ENCODE results near the gene TBC1D9B. TPM values are rescaled to one million over a fixed set of nuclear protein-coding genes. Genes with fewer than 3 reads are reported as not detected.
"Not testable (repeated sequence)": the region's sequence is repeated elsewhere in the genome, so short reads cannot be mapped to it uniquely, and the experiment has no call there.

The TBC1D9B gene
- total RNA-seq, 2 donors from 2014 or later = 61.6 to 74.1 TPM

DNA sequence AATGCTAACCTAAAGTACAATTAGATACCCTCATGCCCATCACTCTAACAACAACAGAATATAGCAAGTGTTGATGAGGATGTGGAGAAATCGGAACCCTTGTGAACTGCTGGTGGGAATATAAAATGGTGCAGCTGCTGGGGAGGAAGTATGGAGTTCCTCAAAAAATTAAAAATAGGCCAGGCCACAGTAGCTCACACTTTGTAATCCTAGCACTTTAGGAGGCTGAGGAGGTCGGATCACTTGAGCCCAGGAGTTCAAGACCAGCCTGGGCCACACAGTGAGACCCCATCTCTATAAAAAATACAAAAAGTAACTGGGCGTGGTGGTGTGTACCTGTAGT is 31.1 kb downstream of the TBC1D9B start:
- Mint-ChIP-seq H3K27ac (peak overlapping the region; percentile 59), H3K4me1 (peaks cover 5% of the 10 kb centered on the region), H3K27me3 (no peaks in the 10 kb centered on the region), H3K4me3 (no peak overlapping the region), H3K36me3 (ENCODE audit: low read depth) (peaks cover 6% of the 10 kb centered on the region)
- ATAC-seq = no peak
- no peaks in the 10 kb centered on the region for H3K9me3 ChIP-seq (ENCODE audit: control insufficient read depth, low read length, poor library complexity, severe bottlenecking)
- DNase-seq = no peak

DNA sequence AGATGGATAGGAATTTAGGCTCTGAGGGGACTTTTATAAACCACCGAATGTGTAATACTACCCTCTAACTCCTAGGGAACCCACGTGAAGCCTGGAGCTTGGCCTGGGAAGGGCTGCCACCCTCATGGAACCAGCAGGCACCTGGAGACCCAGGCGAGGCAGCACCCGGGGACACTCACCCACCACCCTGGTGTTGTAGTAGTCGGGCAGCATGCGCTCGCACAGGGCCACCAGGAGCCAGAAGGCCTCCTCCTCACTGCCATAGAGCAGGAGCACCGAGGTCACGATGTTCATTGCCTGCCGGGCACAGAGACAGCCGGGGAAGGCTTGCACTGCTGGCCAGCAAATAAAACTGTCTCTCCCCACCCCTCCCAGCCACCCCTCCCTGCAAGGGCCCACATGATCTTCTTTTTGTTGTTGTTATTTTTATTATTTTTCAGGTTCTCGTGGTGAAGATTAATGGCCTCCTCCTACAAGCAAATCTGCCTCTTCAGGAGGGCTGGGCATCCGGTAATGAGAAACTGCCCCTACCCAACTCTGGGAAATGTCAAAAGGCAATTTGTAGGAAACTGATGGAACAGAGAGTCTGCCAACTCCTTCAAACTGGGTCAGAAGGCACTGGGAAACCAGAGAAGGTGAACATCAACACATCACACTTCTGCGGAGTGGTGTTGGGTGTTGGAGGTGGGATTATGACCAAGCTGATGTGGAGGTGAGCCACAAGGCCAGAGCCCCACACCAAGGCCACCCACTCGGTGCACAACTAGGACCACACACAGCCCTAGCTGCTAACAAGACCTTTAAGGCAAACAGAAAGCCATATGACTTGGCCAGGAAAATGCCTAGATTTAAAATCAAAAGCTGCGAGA is 31.7 kb downstream of the TBC1D9B start:
- H3K9me3 ChIP-seq (ENCODE audit: control insufficient read depth, low read length, poor library complexity, severe bottlenecking) = no peaks in the 10 kb centered on the region
- no peaks in the 10 kb centered on the region for H3K27me3 Mint-ChIP-seq
- ATAC-seq (no peak), DNase-seq (no peak)
- no peak overlapping the region for H3K4me3 Mint-ChIP-seq
- H3K36me3 Mint-ChIP-seq (ENCODE audit: low read depth) = peaks cover 6% of the 10 kb centered on the region
- peaks cover 5% of the 10 kb centered on the region for H3K4me1 Mint-ChIP-seq
- peak overlapping the region; percentile 59 for H3K27ac Mint-ChIP-seq

DNA sequence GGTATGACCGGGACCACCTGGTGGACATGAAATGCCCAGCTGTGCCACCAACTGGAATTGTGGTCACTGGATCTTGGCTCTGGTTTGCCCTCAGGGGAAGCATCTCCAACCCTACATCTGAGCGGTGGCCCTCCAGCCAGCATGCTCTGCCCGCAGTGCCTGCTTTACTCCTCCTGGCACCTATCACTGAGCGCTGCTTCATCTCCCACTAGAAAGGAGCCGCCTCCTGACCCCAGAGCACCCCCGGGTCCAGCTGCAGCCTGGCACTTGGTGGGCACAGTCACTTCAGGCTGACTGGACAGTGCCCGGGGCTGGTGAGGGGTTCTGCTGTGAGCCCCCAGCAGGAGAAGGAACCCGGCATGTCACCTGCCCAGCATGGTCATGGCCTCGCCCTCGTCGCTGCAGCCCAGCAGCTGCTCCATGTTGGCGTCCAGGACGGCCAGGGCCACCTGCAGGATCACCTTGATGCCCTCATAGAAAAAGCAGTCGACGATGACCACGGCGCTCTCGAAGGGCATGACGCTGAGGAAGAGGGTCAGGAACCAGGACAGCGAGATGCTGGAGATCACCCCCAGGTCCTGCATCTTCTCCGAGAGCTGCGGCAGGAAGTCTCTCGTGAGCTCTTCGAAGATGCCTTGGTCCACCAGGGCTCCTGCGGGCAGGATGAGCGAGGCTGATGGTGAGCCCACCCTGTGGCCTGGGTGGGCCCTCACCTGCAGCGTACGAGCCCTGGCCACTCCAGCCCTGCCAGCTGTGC is 33.0 kb downstream of the TBC1D9B start:
- Mint-ChIP-seq H3K4me3 (no peak overlapping the region), H3K4me1 (peaks cover 5% of the 10 kb centered on the region), H3K27me3 (no peaks in the 10 kb centered on the region), H3K27ac (no peak overlapping the region), H3K36me3 (ENCODE audit: low read depth) (peaks cover 6% of the 10 kb centered on the region)
- DNase-seq (no peak), ATAC-seq (no peak)
- H3K9me3 ChIP-seq (ENCODE audit: control insufficient read depth, low read length, poor library complexity, severe bottlenecking) = no peaks in the 10 kb centered on the region

DNA sequence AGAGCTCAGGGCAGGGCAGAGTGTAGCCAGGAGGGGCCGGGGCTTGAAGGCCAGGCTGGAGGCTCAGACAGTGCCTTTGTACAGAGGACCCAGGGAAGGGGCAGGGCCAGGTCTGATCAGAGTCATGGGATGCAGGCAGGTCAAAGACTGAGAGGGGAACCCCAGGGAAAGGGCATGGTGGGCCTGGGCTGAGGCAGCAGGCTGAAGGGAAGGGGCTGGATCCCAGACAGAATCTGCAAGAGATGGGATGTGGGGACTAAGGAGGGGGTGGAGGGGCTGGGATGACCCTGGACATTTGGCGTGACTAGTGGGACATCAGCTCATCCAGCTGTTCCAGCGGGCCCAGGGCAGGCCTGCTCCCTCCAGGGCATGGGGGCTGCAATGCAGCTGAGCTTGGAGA is 33.6 kb downstream of the TBC1D9B start:
- Mint-ChIP-seq H3K4me3 (no peak overlapping the region), H3K36me3 (ENCODE audit: low read depth) (peaks cover 6% of the 10 kb centered on the region), H3K27me3 (no peaks in the 10 kb centered on the region), H3K4me1 (peaks cover 5% of the 10 kb centered on the region), H3K27ac (no peak overlapping the region)
- DNase-seq (no peak), ATAC-seq (no peak)
- no peaks in the 10 kb centered on the region for H3K9me3 ChIP-seq (ENCODE audit: control insufficient read depth, low read length, poor library complexity, severe bottlenecking)

DNA sequence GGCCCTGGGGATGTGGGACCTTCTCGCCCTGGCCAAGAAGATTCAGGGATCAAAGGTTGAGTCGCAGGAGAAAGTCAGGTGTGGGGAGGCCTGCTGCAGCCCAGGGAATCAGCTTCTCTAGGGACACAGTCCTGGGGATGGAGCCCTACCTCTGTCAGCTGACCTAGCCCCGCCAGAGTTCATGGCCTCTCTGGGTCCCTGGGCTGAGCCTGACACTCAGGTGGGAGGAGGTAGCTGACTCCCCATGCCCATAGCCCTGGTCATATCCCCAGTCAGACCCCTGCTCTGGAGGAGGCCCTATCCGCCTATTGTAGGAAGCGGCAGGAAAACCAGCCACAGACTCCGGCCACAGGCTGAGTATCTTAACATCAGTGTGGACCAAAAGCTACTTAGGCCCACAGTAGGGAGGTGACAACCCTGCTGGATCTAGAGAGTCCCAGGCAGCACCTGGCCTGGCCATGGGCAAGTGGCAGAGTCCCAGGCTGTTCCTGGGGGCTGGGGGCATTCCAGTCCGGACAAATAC is 34.0 kb downstream of the TBC1D9B start:
- Mint-ChIP-seq H3K4me3 (no peak overlapping the region), H3K27me3 (no peaks in the 10 kb centered on the region), H3K36me3 (ENCODE audit: low read depth) (peaks cover 6% of the 10 kb centered on the region), H3K27ac (no peak overlapping the region), H3K4me1 (peaks cover 5% of the 10 kb centered on the region)
- DNase-seq (no peak), ATAC-seq (no peak)
- H3K9me3 ChIP-seq (ENCODE audit: control insufficient read depth, low read length, poor library complexity, severe bottlenecking) = no peaks in the 10 kb centered on the region

DNA sequence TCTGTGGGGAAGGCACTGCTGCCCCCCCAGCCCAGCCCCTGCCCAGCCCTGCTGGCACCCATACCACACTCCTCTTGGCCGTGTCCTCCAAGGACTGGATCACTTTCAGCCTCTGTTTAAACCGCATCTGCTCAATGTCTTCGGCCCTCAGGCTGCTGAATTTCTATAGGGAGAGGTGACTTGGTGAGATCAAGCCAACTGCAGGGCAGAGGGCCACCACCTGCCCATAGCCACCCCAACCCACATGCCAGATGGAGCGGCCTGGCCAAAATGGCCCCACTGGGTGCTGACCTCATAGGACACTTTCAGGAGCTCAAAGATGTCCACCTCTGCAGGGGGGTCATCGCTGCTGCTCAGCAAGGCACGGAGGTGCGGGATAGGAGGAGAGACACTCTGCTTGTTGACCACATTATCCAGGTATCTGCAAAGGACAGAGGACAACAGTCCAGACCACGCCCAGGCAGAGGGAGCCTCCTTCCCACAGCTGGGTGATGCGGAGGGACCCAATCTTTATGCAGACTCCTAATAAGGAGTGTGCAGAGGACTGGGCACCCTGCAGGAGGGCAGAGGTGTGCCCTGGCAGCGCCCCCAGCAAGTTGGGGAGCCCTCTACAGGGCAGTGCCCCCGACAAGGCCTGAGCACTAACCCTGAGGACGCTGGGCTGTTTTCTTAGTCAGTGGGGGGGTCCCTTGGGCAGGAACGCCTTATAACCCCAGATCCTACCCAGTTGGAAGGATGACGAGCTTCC is 34.7 kb downstream of the TBC1D9B start:
- no peak overlapping the region for H3K4me3 Mint-ChIP-seq
- H3K36me3 Mint-ChIP-seq (ENCODE audit: low read depth) = peaks cover 4% of the 10 kb centered on the region

DNA sequence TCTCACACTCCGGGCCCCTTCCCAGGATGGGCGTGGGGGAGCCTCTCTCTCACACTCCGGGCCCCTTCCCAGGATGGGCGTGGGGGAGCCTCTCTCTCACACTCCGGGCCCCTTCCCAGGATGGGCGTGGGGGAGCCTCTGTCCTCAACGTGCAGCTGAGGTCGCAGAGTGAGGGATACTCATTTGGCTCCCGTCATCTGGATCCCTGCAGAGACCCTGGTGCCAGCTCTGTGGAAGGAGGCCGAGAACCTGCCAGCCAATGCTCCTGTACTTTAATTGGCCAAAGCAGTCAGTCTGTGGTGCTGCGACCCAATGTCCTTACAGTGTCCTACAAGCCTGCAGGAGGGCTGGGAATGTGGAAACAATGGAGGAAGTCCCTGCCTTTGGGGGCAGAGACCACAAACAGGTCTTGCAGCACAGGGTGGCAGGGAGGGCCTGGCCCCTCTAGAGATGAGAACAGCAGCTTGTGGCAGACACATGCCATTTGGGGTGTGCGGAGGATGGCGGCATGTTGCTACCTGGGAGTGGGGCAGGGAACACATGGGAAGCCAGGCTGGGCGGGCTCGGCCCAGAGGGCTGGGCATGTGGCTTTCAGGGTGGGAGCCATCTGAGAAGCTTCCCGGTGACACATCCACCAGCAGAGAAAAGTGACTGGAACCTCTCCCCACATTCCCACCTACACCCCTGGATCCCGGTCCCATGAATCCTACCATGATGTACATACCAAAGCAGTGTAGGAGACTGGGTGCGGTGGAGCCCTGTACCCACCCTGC is 35.5 kb downstream of the TBC1D9B start:
- Mint-ChIP-seq H3K27me3 (no peaks in the 10 kb centered on the region), H3K36me3 (ENCODE audit: low read depth) (no peaks in the 10 kb centered on the region), H3K27ac (no peak overlapping the region), H3K4me1 (no peaks in the 10 kb centered on the region), H3K4me3 (no peak overlapping the region)
- ATAC-seq = no peak
- no peak for DNase-seq
- no peaks in the 10 kb centered on the region for H3K9me3 ChIP-seq (ENCODE audit: control insufficient read depth, low read length, poor library complexity, severe bottlenecking)

More for the DNA sequence above, 34.7 kb downstream of the TBC1D9B start:
- no peaks in the 10 kb centered on the region for H3K27me3 Mint-ChIP-seq
- DNase-seq = no peak
- no peaks in the 10 kb centered on the region for H3K9me3 ChIP-seq (ENCODE audit: control insufficient read depth, low read length, poor library complexity, severe bottlenecking)
- no peak for ATAC-seq
- no peak overlapping the region for H3K27ac Mint-ChIP-seq
- H3K4me1 Mint-ChIP-seq = peaks cover 5% of the 10 kb centered on the region

DNA sequence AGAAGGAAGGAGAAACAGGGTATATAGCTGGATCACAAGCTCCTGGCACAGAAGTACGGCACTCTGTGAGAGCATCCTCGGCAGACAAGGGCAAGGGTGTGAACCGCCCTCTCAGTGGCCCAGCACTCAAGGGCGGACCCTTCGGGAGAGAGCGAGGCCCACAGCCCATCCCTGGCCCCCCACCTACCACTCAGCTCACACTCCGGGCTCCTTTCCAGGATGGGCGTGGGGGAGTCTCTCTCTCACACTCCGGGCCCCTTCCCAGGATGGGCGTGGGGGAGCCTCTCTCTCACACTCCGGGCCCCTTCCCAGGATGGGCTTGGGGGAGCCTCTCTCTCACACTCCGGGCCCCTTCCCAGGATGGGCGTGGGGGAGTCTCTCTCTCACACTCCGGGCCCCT is 36.2 kb downstream of the TBC1D9B start:
- not testable (repeated sequence) for H3K4me3 Mint-ChIP-seq; H3K4me1 Mint-ChIP-seq; H3K36me3 Mint-ChIP-seq (ENCODE audit: low read depth); H3K9me3 ChIP-seq (ENCODE audit: control insufficient read depth, low read length, poor library complexity, severe bottlenecking); H3K27me3 Mint-ChIP-seq; H3K27ac Mint-ChIP-seq; DNase-seq; ATAC-seq

DNA sequence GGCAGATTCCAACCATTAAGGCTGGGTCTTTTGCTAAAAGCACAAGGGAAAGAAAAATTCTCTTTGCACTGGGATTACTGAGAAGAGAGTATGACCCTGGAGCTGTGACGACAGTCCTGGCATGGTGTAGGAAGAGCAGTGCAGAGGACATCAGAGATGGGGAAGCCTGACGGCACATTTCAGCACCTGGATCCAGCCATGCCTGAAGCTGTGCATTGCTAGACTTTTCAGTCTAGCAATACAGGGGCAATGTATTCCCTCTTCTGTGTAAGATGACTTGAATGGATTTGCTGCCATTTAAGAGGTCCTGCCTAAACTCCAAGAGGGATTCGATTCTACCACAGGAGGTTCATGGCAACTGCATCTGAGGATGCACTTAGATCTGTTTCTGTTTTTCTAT is 36.7 kb downstream of the TBC1D9B start:
- ATAC-seq (no peak), DNase-seq (no peak)
- no peaks in the 10 kb centered on the region for H3K27me3 Mint-ChIP-seq
- H3K4me1 Mint-ChIP-seq = no peaks in the 10 kb centered on the region
- no peaks in the 10 kb centered on the region for H3K36me3 Mint-ChIP-seq (ENCODE audit: low read depth)
- no peaks in the 10 kb centered on the region for H3K9me3 ChIP-seq (ENCODE audit: control insufficient read depth, low read length, poor library complexity, severe bottlenecking)
- no peak overlapping the region for H3K27ac Mint-ChIP-seq
- H3K4me3 Mint-ChIP-seq = no peak overlapping the region

DNA sequence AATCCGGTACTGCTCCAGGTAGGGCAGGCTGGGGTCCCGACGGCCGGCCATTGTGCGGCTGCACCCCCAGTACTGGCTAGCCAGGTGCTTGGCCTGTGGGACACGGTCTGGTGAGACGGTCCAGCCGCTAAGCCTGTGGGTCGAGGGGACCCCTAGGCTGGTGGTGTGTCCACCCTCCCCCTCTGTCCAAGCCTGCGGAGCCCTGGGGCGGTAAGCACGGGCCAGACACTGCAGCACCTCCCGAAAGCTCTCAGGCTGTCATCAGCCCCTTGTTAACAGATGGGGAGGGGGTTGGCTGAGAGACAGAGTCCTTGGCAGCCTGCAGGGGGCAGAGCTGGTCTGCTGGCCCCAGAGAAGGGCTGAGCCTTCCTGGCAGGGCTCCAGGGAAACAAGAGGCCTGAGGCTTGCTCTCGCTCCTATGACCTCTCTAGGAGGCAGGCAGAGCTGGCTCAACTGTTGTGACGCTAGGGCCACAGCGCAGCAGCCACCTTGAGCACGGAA is 37.2 kb downstream of the TBC1D9B start:
- Mint-ChIP-seq H3K4me1 (no peaks in the 10 kb centered on the region), H3K27me3 (no peaks in the 10 kb centered on the region), H3K36me3 (ENCODE audit: low read depth) (no peaks in the 10 kb centered on the region), H3K4me3 (no peak overlapping the region), H3K27ac (no peak overlapping the region)
- H3K9me3 ChIP-seq (ENCODE audit: control insufficient read depth, low read length, poor library complexity, severe bottlenecking) = no peaks in the 10 kb centered on the region
- DNase-seq (no peak), ATAC-seq (no peak)

DNA sequence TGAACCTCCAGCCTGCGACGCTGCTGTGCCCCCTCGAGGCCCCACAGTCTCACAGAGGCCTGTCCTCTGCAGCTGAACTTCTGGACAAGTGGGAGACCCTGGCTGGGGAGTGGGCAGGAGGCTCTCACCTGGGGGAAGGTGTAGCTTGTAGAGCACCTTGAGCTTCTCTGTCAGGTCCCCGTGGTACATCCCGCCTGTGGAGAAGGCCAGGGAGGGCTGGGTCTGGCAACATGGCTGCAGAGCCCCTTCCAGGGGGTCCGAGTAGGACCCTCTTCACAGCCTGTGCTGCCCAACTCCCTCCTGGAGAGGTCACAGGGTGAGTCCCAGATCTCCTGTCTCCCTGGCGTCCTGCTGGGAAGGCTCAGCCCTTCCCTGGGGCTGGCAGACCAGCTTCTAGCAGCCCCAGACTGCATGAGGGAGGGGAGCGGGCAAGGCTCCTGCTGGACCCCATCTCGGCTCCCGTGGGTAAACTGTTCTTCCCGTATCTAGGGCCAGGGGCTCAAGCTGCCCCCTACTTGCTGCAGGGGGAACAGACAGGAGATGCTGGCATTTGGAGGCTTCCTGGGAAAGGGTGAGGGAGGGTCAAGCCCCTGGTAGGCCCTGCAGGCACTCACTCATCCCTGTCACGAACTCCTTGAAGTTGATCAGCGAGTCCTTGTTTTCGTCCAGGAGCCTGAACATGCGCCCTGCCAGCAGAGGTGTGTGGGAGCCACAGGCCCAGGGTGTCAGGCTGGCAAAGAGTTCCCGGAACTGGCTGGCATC is 37.9 kb downstream of the TBC1D9B start:
- Mint-ChIP-seq H3K4me1 (no peaks in the 10 kb centered on the region), H3K27me3 (no peaks in the 10 kb centered on the region), H3K27ac (no peak overlapping the region), H3K4me3 (no peak overlapping the region), H3K36me3 (ENCODE audit: low read depth) (no peaks in the 10 kb centered on the region)
- no peaks in the 10 kb centered on the region for H3K9me3 ChIP-seq (ENCODE audit: control insufficient read depth, low read length, poor library complexity, severe bottlenecking)
- DNase-seq = no peak
- no peak for ATAC-seq

DNA sequence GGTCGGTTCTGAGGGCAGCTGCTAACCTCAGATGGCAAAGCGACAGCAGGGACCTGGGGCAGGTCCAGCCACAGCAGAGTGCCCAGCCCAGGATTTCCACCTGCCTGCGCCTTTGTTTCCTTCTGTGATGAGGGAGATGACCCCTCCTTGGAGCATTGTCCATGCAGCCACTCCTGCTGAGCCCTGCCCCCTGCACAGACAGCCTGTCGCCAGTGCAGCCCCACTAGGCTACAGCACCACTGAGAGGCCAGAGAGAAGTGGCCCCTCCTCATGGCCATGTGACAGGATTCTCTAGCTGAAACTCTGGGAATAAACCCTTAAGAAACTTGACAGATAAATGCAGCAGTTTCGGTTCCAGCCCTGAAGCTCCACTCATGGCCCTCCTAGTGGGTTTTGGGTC is 38.6 kb downstream of the TBC1D9B start:
- H3K4me1 Mint-ChIP-seq = no peaks in the 10 kb centered on the region
- H3K9me3 ChIP-seq (ENCODE audit: control insufficient read depth, low read length, poor library complexity, severe bottlenecking) = no peaks in the 10 kb centered on the region
- H3K4me3 Mint-ChIP-seq = no peak overlapping the region
- no peaks in the 10 kb centered on the region for H3K36me3 Mint-ChIP-seq (ENCODE audit: low read depth)
- DNase-seq (no peak), ATAC-seq (no peak)
- H3K27ac Mint-ChIP-seq = no peak overlapping the region
- no peaks in the 10 kb centered on the region for H3K27me3 Mint-ChIP-seq
